SK-N-SH treated with all-trans-retinoic acid at 6 μM for 48 hours (cell line): ENCODE measurements around the gene HIVEP3.

Experiments
- ARNTL ChIP-seq: fragments of 450-650 bp; formaldehyde crosslinking; IDR thresholded peaks from 2 replicates; pipeline ENCODE4 v1.5.0; 2020; ENCODE audit warnings: low read depth, mild to moderate bottlenecking, moderate library complexity, borderline replicate concordance
- BACH2 ChIP-seq: fragments of 250-450 bp; sonication (Bioruptor Pico); IDR thresholded peaks from 2 replicates; pipeline ENCODE4 v1.9.0; 2021; ENCODE audit warnings: mild to moderate bottlenecking, borderline replicate concordance
- CSDC2 ChIP-seq: fragments of 250-450 bp; sonication (Bioruptor Pico); IDR thresholded peaks from 2 replicates; pipeline ENCODE4 v1.5.0; 2020; ENCODE audit warnings: mild to moderate bottlenecking, moderate library complexity
- ESRRG ChIP-seq: fragments of 250-450 bp; sonication (Bioruptor Pico); IDR thresholded peaks from 2 replicates; pipeline ENCODE4 v1.6.1; 2021; ENCODE audit warnings: mild to moderate bottlenecking
- OSR1 ChIP-seq: fragments of 250-450 bp; sonication (Bioruptor Pico); IDR thresholded peaks from 2 replicates; pipeline ENCODE4 v1.8.0; 2022; ENCODE audit warnings: moderate library complexity, mild to moderate bottlenecking, inconsistent platforms
- PPARA ChIP-seq: fragments of 250-450 bp; sonication (Bioruptor Pico); IDR thresholded peaks from 2 replicates; pipeline ENCODE4 v1.5.0; 2020; ENCODE audit warnings: mild to moderate bottlenecking, borderline replicate concordance
- SNAI2 ChIP-seq: fragments of 250-450 bp; sonication (Bioruptor Pico); IDR thresholded peaks from 2 replicates; pipeline ENCODE4 v1.5.0; 2020; ENCODE audit warnings: mild to moderate bottlenecking, moderate library complexity
- TOX ChIP-seq: fragments of 250-450 bp; sonication (Bioruptor Pico); IDR thresholded peaks from 2 replicates; pipeline ENCODE4 v1.8.0; 2021; ENCODE audit warnings: mild to moderate bottlenecking, moderate library complexity, borderline replicate concordance
- ZC3H10 ChIP-seq: fragments of 250-450 bp; sonication (Bioruptor Pico); IDR thresholded peaks from 2 replicates; pipeline ENCODE4 v1.5.1; 2021; ENCODE audit warnings: mild to moderate bottlenecking, moderate library complexity
- ZFP3 ChIP-seq: fragments of 250-450 bp; sonication (Bioruptor Pico); IDR thresholded peaks from 2 replicates; pipeline ENCODE4 v1.5.0; 2020; ENCODE audit warnings: mild to moderate bottlenecking, moderate library complexity
- ZFP30 ChIP-seq: fragments of 450-650 bp; formaldehyde crosslinking; IDR thresholded peaks from 2 replicates; pipeline ENCODE4 v1.5.0; 2022; ENCODE audit warnings: mild to moderate bottlenecking, moderate library complexity
- TF ChIP-seq, protein P1 (sequence below): fragments of 250-450 bp; sonication (Bioruptor Pico); IDR thresholded peaks from 2 replicates; pipeline ENCODE4 v1.5.1; 2020; ENCODE audit warnings: low read depth, mild to moderate bottlenecking, moderate library complexity
- TF ChIP-seq, protein P2 (sequence below): fragments of 250-450 bp; sonication (Bioruptor Pico); IDR thresholded peaks from 2 replicates; pipeline ENCODE4 v1.5.1; 2021; ENCODE audit warnings: mild to moderate bottlenecking, moderate library complexity
- TF ChIP-seq, protein P3 (sequence below): fragments of 250-450 bp; sonication (Bioruptor Pico); IDR thresholded peaks from 2 replicates; pipeline ENCODE4 v1.8.0; 2020; ENCODE audit warnings: mild to moderate bottlenecking, moderate library complexity, borderline replicate concordance

DNA sequence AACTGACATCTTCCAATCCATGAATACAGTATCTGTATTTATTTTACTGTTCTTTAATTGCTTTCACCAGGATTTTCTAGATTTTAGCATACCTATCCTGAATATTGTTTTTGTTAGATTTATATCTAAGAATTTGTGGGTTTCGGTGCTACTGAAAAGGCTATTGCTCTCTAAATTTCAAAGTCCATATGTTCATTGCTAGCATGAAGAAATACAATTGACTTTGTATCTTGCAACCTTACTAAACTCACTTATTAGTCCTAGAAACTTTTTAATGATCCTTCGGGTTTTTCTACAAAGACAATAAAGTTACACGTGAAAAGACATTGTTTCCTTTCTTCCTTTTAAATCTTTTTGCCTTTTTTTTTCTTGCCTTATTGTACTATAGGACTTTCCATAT is 12.9 kb upstream of the HIVEP3 start:
- TF ChIP-seq, protein P1, sequence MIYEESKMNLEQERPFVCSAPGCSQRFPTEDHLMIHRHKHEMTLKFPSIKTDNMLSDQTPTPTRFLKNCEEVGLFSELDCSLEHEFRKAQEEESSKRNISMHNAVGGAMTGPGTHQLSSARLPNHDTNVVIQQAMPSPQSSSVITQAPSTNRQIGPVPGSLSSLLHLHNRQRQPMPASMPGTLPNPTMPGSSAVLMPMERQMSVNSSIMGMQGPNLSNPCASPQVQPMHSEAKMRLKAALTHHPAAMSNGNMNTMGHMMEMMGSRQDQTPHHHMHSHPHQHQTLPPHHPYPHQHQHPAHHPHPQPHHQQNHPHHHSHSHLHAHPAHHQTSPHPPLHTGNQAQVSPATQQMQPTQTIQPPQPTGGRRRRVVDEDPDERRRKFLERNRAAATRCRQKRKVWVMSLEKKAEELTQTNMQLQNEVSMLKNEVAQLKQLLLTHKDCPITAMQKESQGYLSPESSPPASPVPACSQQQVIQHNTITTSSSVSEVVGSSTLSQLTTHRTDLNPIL (CRISPR knock-in tag): no peak
- TF ChIP-seq ZC3H10 (CRISPR knock-in tag) (no peak), BACH2 (CRISPR knock-in tag) (no peak), ZFP3 (no peak), ESRRG (no peak), SNAI2 (no peak), OSR1 (CRISPR knock-in tag) (no peak), CSDC2 (CRISPR knock-in tag) (no peak), TOX (no peak), ZFP30 (CRISPR knock-in tag) (no peak), ARNTL (no peak), PPARA (CRISPR knock-in tag) (no peak)
- TF ChIP-seq, protein P2, sequence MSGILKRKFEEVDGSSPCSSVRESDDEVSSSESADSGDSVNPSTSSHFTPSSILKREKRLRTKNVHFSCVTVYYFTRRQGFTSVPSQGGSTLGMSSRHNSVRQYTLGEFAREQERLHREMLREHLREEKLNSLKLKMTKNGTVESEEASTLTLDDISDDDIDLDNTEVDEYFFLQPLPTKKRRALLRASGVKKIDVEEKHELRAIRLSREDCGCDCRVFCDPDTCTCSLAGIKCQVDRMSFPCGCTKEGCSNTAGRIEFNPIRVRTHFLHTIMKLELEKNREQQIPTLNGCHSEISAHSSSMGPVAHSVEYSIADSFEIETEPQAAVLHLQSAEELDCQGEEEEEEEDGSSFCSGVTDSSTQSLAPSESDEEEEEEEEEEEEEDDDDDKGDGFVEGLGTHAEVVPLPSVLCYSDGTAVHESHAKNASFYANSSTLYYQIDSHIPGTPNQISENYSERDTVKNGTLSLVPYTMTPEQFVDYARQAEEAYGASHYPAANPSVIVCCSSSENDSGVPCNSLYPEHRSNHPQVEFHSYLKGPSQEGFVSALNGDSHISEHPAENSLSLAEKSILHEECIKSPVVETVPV (CRISPR knock-in tag): no peak
- TF ChIP-seq, protein P3, sequence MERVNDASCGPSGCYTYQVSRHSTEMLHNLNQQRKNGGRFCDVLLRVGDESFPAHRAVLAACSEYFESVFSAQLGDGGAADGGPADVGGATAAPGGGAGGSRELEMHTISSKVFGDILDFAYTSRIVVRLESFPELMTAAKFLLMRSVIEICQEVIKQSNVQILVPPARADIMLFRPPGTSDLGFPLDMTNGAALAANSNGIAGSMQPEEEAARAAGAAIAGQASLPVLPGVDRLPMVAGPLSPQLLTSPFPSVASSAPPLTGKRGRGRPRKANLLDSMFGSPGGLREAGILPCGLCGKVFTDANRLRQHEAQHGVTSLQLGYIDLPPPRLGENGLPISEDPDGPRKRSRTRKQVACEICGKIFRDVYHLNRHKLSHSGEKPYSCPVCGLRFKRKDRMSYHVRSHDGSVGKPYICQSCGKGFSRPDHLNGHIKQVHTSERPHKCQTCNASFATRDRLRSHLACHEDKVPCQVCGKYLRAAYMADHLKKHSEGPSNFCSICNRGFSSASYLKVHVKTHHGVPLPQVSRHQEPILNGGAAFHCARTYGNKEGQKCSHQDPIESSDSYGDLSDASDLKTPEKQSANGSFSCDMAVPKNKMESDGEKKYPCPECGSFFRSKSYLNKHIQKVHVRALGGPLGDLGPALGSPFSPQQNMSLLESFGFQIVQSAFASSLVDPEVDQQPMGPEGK (CRISPR knock-in tag): no peak
